Spleen (tissue), 11 donors: Measurements from ENCODE around the gene ACSS3. TPM values are rescaled to one million over a fixed set of nuclear protein-coding genes. Genes with fewer than 3 reads are reported as not detected.

Source experiments
- DNase-seq: peaks from one replicate; pipeline ENCODE4 v3.0.0-alpha.2; 2020
- H3K27ac ChIP-seq, 8 donors: fragments of 200-600 bp; sonication (generic) in 7 of 8; 1 replicate in 4 of 8; 2 replicates in 4 of 8; pipeline versions ENCODE4 v1.5.0 to v1.8.0; 2016 to 2021; ENCODE audit warnings: inconsistent platforms in 4 of 8, mild to moderate bottlenecking in 4 of 8, moderate library complexity in 1 of 8
- H3K27me3 ChIP-seq, 7 donors: fragments of 200-600 bp; sonication (generic) in 6 of 7; replicated peaks in 1 of 7; 1 replicate in 4 of 7; 2 replicates in 3 of 7; pipeline versions ENCODE4 v1.5.0 to v1.8.0; 2016 to 2021; ENCODE audit warnings: inconsistent platforms in 3 of 7, mild to moderate bottlenecking in 1 of 7
- H3K36me3 ChIP-seq, 6 donors: fragments of 200-600 bp; sonication (generic) in 5 of 6; 1 replicate in 4 of 6; 2 replicates in 2 of 6; pipeline versions ENCODE4 v1.5.0 to v1.8.0; 2016 to 2021; ENCODE audit warnings: inconsistent platforms in 2 of 6
- H3K4me1 ChIP-seq, 6 donors: fragments of 200-600 bp; sonication (generic) in 5 of 6; 1 replicate in 3 of 6; 2 replicates in 3 of 6; pipeline versions ENCODE4 v1.5.0 to v1.8.0; 2016 to 2021; ENCODE audit warnings: inconsistent platforms in 3 of 6
- H3K4me3 ChIP-seq, 8 donors: fragments of 200-600 bp; sonication (generic) in 7 of 8; 1 replicate in 4 of 8; 2 replicates in 4 of 8; pipeline versions ENCODE4 v1.5.0 to v1.8.0; 2016 to 2021; ENCODE audit warnings: inconsistent platforms in 4 of 8, mild to moderate bottlenecking in 4 of 8, moderate library complexity in 2 of 8
- H3K9me3 ChIP-seq, 8 donors: fragments of 200-600 bp; sonication (generic) in 7 of 8; 1 replicate in 4 of 8; 2 replicates in 4 of 8; pipeline versions ENCODE4 v1.5.0 to v1.8.0; 2016 to 2021; ENCODE audit warnings: inconsistent platforms in 4 of 8
- CTCF ChIP-seq, 11 experiments: fragments of 200-600 bp in 7 of 11; fragments of 450-650 bp in 4 of 11; sonication (generic) in 4 of 11; IDR thresholded peaks in 8 of 11; conservative IDR thresholded peaks in 3 of 11; 1 replicate in 7 of 11; 2 replicates in 4 of 11; pipeline versions ENCODE4 v1.4.0 to v1.8.0; 2016 to 2021; ENCODE audit warnings: antibody characterized with exemption in 11 of 11, inconsistent platforms in 4 of 11, mild to moderate bottlenecking in 1 of 11
- POLR2A ChIP-seq, 3 donors: fragments of 450-650 bp; IDR thresholded peaks; one replicate each; pipeline ENCODE4 v1.5.1; 2017; ENCODE audit warnings: antibody characterized with exemption in 3 of 3, mild to moderate bottlenecking in 1 of 3
- POLR2AphosphoS5 ChIP-seq, 3 donors: sonication (generic); formaldehyde crosslinking; IDR thresholded peaks; one replicate each; pipeline ENCODE4 v1.5.1; 2017; ENCODE audit warnings: antibody characterized with exemption in 3 of 3
- WGBS, 5 donors: extraction: QIAGEN DNeasy Blood & Tissue Kit in 3 of 5; methylation state at CpG; one replicate each; pipeline versions ENCODE4 v1.1.5 to v1.1.7; 2013 to 2018; 5-methylcytosine and 5-hydroxymethylcytosine counted together
- intact Hi-C: fragments of 100-400 bp; cut with DNase I; formaldehyde crosslinking; loops from one replicate; pipeline ENCODE4 v1.15.0; 2023; ENCODE audit warnings: low total_unique reads
- polyA plus RNA-seq, 3 donors: library from polyadenylated mRNA; stranded (reverse); fragments of 200-250 nt; gene quantifications; one replicate each; pipeline ENCODE4 v1.2.1, GENCODE V29; 2013
- total RNA-seq, 7 donors: library from RNA; depleted of rRNA in 3 of 7; stranded (reverse); fragments of >200 nt in 3 of 7; fragmentation: NEBNext Ultra II Directional in 4 of 7; extraction: Animal tissue kit (Norgen Biotek cat#: 25700) in 4 of 7; gene quantifications; one replicate each; pipeline versions ENCODE4 v1.1.0 to v1.2.1, GENCODE V29; 2016 to 2021
- donor health status: healthy with polysubstance abuse.
- donor health status: DM: no; HTN: no; CAD: no; lungs with moderate emphysema.
- donor health status: DM: no; HTN: no; CAD: no.
- donor health status: Bipolar disorder and iron deficiency.
- donor health status: healthy.
- donor health status: DM: no; HTN: no; CAD: no.
- donor health status: DM: yes; HTN: yes; CAD: no.

Gene ACSS3
- total and polyA plus RNA-seq, 10 donors = 1.1 to 12.3 (median 7.0) TPM

GRCh38 chr12:81150382-81150781 lies 72.5 kb downstream of the ACSS3 start:
- no peak overlapping the region for H3K27ac ChIP-seq
- no peaks in the 10 kb centered on the region for H3K9me3 ChIP-seq
- intact Hi-C loops = no loop called here
- H3K4me3 ChIP-seq = no peak overlapping the region
- H3K4me1 ChIP-seq = no peaks in the 10 kb centered on the region
- WGBS, 5 donors = 70 to 90% (median 80%) methylated on average over 4 of the region's 4 CpGs
- H3K27me3 ChIP-seq = no peaks in the 10 kb centered on the region
- H3K36me3 ChIP-seq = no peaks in the 10 kb centered on the region
- no peak for DNase-seq
- TF ChIP-seq CTCF (IDR thresholded peaks at IDR 0.05 in 8 of 11, conservative IDR thresholded peaks at IDR 0.05 in 3 of 11) = no peak
- TF ChIP-seq POLR2A (IDR thresholded peaks at IDR 0.05) = no peak

GRCh38 chr12:81159856-81160255 lies 82.0 kb downstream of the ACSS3 start:
- H3K27ac ChIP-seq = no peak overlapping the region

GRCh38 chr12:81161680-81162079 lies 83.8 kb downstream of the ACSS3 start:
- 75 to 91% (median 88%) methylated on average over 4 to 5 of the region's 5 CpGs for WGBS, 5 donors
- DNase-seq = no peak

More at GRCh38 chr12:81159856-81160255, 82.0 kb downstream of the ACSS3 start:
- intact Hi-C loops = no loop called here
- Histone ChIP-seq H3K4me1 (no peaks in the 10 kb centered on the region), H3K36me3 (no peaks in the 10 kb centered on the region), H3K27me3 (no peaks in the 10 kb centered on the region), H3K4me3 (no peak overlapping the region), H3K9me3 (peaks cover 0 to 9% (median 0%) of the 10 kb centered on the region in 8 donors)
- no peak for DNase-seq
- WGBS, 5 donors = 78 to 90% (median 86%) methylated on average over 3 of the region's 3 CpGs
- no peak for TF ChIP-seq CTCF (IDR thresholded peaks at IDR 0.05 in 8 of 11, conservative IDR thresholded peaks at IDR 0.05 in 3 of 11)
- TF ChIP-seq POLR2AphosphoS5 (IDR thresholded peaks at IDR 0.05) = no peak
- TF ChIP-seq POLR2A (IDR thresholded peaks at IDR 0.05) = no peak

More at GRCh38 chr12:81161680-81162079, 83.8 kb downstream of the ACSS3 start:
- Histone ChIP-seq H3K27me3 (no peaks in the 10 kb centered on the region), H3K9me3 (peaks cover 0 to 9% (median 0%) of the 10 kb centered on the region in 8 donors), H3K27ac (no peak overlapping the region), H3K36me3 (no peaks in the 10 kb centered on the region), H3K4me1 (no peaks in the 10 kb centered on the region), H3K4me3 (no peak overlapping the region)
- TF ChIP-seq POLR2AphosphoS5 (IDR thresholded peaks at IDR 0.05) = no peak
- no peak for TF ChIP-seq CTCF (IDR thresholded peaks at IDR 0.05 in 8 of 11, conservative IDR thresholded peaks at IDR 0.05 in 3 of 11)
- intact Hi-C loops = no loop called here
